ENCODE data around the gene KXD1. TPM values are rescaled to one million over a fixed set of nuclear protein-coding genes. Genes with fewer than 3 reads are reported as not detected.

KXD1 gene
- total RNA-seq, 6 donors from 2014 or later = 69.6 to 333 (median 103) TPM

DNA sequence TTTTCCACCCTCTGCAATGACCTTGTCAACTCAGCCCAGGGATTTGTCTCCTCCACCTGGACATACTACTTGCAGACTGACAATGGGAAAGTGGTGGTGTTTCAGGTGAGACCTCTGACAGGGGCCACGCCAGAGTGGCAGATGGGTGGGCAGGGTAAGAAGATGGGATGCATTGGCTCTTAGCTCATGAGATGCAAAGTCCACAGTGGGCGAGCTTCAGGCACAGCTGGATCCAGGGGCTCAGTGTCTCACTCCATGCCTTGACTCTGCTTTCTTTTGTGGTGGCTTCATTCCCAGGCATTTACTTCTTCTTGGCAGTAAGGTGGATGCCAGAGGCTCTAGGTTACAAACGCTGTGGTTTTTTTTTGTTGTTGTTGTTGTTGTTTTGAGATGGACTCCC, 58.4 kb downstream of the KXD1 start:
- WGBS, 2 donors = 92 to 94% methylated on average over 1 to 3 of the region's 3 CpGs
- peaks cover 2 to 36% (median 22%) of the 10 kb centered on the region in 4 donors for H3K27me3 ChIP-seq
- TF ChIP-seq POLR2AphosphoS5 (IDR thresholded peaks at IDR 0.05) (no peak), EP300 (IDR thresholded peaks at IDR 0.05) (no peak), POLR2A (IDR thresholded peaks at IDR 0.05) (no peak)
- TF ChIP-seq, protein P1, sequence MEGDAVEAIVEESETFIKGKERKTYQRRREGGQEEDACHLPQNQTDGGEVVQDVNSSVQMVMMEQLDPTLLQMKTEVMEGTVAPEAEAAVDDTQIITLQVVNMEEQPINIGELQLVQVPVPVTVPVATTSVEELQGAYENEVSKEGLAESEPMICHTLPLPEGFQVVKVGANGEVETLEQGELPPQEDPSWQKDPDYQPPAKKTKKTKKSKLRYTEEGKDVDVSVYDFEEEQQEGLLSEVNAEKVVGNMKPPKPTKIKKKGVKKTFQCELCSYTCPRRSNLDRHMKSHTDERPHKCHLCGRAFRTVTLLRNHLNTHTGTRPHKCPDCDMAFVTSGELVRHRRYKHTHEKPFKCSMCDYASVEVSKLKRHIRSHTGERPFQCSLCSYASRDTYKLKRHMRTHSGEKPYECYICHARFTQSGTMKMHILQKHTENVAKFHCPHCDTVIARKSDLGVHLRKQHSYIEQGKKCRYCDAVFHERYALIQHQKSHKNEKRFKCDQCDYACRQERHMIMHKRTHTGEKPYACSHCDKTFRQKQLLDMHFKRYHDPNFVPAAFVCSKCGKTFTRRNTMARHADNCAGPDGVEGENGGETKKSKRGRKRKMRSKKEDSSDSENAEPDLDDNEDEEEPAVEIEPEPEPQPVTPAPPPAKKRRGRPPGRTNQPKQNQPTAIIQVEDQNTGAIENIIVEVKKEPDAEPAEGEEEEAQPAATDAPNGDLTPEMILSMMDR (IDR thresholded peaks at IDR 0.05) = no peak
- no peaks in the 10 kb centered on the region for H3K9me3 ChIP-seq
- ATAC-seq (ENCODE audit: low FRiP score in 2 of 2) = no peak
- no peak overlapping the region for H3K27ac ChIP-seq
- DNase-seq = no peak
- H3K4me1 ChIP-seq = peaks cover 22 to 24% (median 24%) of the 10 kb centered on the region in 4 donors
- no peak overlapping the region for H3K4me3 ChIP-seq
- H3K36me3 ChIP-seq = no peaks in the 10 kb centered on the region

GRCh38 chr19:18617562-18617961, 59.9 kb downstream of the KXD1 start:
- TF ChIP-seq POLR2AphosphoS5 (IDR thresholded peaks at IDR 0.05) (no peak), POLR2A (IDR thresholded peaks at IDR 0.05) (no peak), EP300 (IDR thresholded peaks at IDR 0.05) (no peak)
- TF ChIP-seq, protein P1 (IDR thresholded peaks at IDR 0.05) = no peak
- Histone ChIP-seq H3K27me3 (peaks cover 0 to 21% (median 11%) of the 10 kb centered on the region in 4 donors), H3K27ac (no peak overlapping the region), H3K36me3 (no peaks in the 10 kb centered on the region), H3K4me1 (peaks cover 7 to 9% (median 9%) of the 10 kb centered on the region in 4 donors), H3K9me3 (no peaks in the 10 kb centered on the region), H3K4me3 (no peak overlapping the region)
- DNase-seq (no peak), ATAC-seq (ENCODE audit: low FRiP score in 2 of 2) (no peak)

DNA sequence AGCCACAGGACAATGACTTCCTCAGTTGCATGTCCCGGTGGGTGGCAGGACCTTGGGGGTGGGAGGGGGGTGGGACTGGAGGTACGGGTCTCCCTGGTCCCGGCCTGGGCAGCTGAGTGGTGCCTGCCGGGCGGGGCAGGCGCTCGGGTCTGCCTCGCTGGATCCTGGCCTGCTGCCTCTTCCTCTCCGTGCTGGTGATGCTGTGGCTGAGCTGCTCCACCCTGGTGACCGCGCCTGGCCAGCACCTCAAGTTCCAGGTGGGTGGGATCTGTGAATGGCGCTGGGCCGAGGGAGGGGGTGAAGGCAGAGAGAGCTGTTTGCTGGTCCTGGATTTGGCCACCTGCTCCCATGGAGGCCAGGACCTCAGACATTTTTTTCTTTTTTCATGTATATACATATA, 60.6 kb downstream of the KXD1 start:
- no peaks in the 10 kb centered on the region for H3K9me3 ChIP-seq
- no peak overlapping the region for H3K27ac ChIP-seq
- no peak for TF ChIP-seq POLR2AphosphoS5 (IDR thresholded peaks at IDR 0.05)
- TF ChIP-seq EP300 (IDR thresholded peaks at IDR 0.05) = no peak
- TF ChIP-seq, protein P1 (IDR thresholded peaks at IDR 0.05) = no peak
- TF ChIP-seq POLR2A (IDR thresholded peaks at IDR 0.05) = no peak
- H3K27me3 ChIP-seq = peaks cover 0 to 14% (median 5%) of the 10 kb centered on the region in 4 donors
- H3K4me1 ChIP-seq = peaks cover under 1 to 2% (median 2%) of the 10 kb centered on the region in 4 donors
- H3K36me3 ChIP-seq = no peaks in the 10 kb centered on the region
- DNase-seq = no peak
- 94 to 100% methylated on average over 4 to 10 of the region's 13 CpGs for WGBS, 2 donors
- no peak overlapping the region for H3K4me3 ChIP-seq
- ATAC-seq (ENCODE audit: low FRiP score in 2 of 2) = no peak

Other genes starting within 250 kb of the KXD1 start
- 100 to 1,000 TPM in 4 of 6 donors, 10 to 100 TPM in 2; 39.8 to 147 (median 107) TPM for gene LSM4, start 234.8 kb upstream of the KXD1 start, total RNA-seq
- 10 to 100 TPM; 15.5 to 42.8 (median 28.1) TPM for gene PGPEP1, start 217.3 kb upstream of the KXD1 start, total RNA-seq
- gene GDF15, start 171.7 kb upstream of the KXD1 start, total RNA-seq = 100 to 1,000 TPM in 2 of 6 donors, 10 to 100 TPM in 4; 42.5 to 126 (median 68.7) TPM
- 10 to 100 TPM in 4 of 6 donors, 1 to 10 TPM in 2; 4.0 to 49.4 (median 24.0) TPM for gene LRRC25, start 160.2 kb upstream of the KXD1 start, total RNA-seq
- gene SSBP4, start 138.5 kb upstream of the KXD1 start, total RNA-seq = 100 to 1,000 TPM in 1 of 6 donors, 10 to 100 TPM in 5; 52.0 to 157 (median 84.1) TPM
- gene ISYNA1, start 119.7 kb upstream of the KXD1 start, total RNA-seq = 10 to 100 TPM; 14.5 to 55.5 (median 20.0) TPM
- 10 to 100 TPM; 19.8 to 66.0 (median 22.4) TPM for gene ELL, start 35.8 kb upstream of the KXD1 start, total RNA-seq
- gene FKBP8, start 14.3 kb upstream of the KXD1 start, total RNA-seq = 100 to 1,000 TPM; 242 to 450 (median 284) TPM
- gene UBA52, start 14.0 kb downstream of the KXD1 start, total RNA-seq = 100 to 1,000 TPM; 127 to 988 (median 458) TPM
- 100 to 1,000 TPM in 1 of 6 donors, 10 to 100 TPM in 5; 83.6 to 114 (median 91.6) TPM for gene REX1BD, start 30.9 kb downstream of the KXD1 start, total RNA-seq
- 10 to 100 TPM; 15.0 to 54.8 (median 20.0) TPM for gene CRLF1, start 48.9 kb downstream of the KXD1 start, total RNA-seq
- 1 to 10 TPM in 2 of 6 donors, under 1 TPM in 2, not detected in 2; 0.30 to 2.8 (median 1.0) TPM for gene TMEM59L, start 55.0 kb downstream of the KXD1 start, total RNA-seq
- 10 to 100 TPM in 4 of 6 donors, 1 to 10 TPM in 2; 8.1 to 16.1 (median 12.1) TPM for gene KLHL26, start 79.2 kb downstream of the KXD1 start, total RNA-seq
- 10 to 100 TPM in 4 of 6 donors, 1 to 10 TPM in 2; 5.9 to 27.2 (median 15.6) TPM for gene CRTC1, start 125.8 kb downstream of the KXD1 start, total RNA-seq
- 1 to 10 TPM in 4 of 6 donors, not detected in 2; 1.8 to 8.5 (median 4.3) TPM for gene COMP, start 233.4 kb downstream of the KXD1 start, total RNA-seq